ENCODE measurements around the gene C1orf52.
A peak's percentile ranks its signal among the peaks of the same experiment; 100 is the strongest.
"Not testable (repeated sequence)": the region's sequence is repeated elsewhere in the genome, so short reads cannot be mapped to it uniquely, and the experiment has no call there.

C1orf52 gene

DNA sequence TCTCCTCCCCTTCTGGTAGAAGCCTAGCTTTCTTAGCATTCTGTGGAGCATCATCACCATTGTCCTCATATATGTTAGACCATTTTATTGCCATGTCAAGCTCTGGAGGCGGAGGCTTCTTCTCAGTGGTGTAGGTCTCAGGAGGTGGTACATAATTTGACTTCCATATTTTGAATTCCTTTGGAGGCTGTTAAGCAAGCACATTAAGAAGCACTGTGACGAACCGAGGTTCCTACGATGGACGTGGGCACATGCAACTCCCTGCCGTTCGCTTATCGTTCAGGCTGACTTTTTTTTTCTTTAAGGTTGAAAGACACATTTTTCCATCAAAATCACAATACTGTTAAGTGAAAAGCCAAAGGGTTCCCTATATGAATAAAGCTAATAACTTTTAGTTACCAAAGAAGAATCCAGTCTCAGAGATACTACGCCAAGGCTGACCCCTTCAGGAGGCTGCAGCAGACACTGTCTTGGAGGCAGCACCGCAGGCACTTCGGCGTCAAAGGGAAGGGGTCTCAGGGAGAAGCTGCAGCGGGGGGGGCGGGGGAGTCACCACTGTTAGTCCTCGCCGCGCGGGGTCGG, 835 bp downstream of the C1orf52 start:
- DNase-seq (ENCODE audit: low read depth), result no peak
- TF ChIP-seq, protein P1, sequence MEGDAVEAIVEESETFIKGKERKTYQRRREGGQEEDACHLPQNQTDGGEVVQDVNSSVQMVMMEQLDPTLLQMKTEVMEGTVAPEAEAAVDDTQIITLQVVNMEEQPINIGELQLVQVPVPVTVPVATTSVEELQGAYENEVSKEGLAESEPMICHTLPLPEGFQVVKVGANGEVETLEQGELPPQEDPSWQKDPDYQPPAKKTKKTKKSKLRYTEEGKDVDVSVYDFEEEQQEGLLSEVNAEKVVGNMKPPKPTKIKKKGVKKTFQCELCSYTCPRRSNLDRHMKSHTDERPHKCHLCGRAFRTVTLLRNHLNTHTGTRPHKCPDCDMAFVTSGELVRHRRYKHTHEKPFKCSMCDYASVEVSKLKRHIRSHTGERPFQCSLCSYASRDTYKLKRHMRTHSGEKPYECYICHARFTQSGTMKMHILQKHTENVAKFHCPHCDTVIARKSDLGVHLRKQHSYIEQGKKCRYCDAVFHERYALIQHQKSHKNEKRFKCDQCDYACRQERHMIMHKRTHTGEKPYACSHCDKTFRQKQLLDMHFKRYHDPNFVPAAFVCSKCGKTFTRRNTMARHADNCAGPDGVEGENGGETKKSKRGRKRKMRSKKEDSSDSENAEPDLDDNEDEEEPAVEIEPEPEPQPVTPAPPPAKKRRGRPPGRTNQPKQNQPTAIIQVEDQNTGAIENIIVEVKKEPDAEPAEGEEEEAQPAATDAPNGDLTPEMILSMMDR (IDR thresholded peaks at IDR 0.05; ENCODE audit: control insufficient read depth, extremely low read depth, insufficient read depth), result no peak; the same call in 1 of the 2 replicates

DNA sequence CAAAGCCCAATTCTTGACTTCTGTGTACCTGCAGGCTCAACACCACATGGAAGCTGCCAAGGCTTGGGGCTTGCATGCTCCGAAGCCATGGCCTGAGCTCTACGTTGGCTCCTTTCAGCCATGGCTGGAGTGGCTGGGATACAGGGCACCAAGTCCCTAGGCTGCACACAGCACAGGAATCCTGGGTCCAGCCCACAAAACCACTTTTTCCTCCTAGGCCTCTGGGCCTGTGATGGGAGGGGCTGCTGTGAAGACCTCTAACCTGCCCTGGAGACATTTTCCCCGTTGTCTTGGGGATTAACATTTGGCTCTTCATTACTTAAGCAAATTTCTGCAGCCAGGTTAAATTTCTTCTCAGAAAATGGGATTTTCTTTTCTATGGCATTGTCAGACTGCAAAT, 10.4 kb downstream of the C1orf52 start:
- not testable (repeated sequence) for H3K4me3 ChIP-seq (ENCODE audit: low read depth, low read length); DNase-seq (ENCODE audit: low read depth)

More for the DNA sequence above, 835 bp downstream of the C1orf52 start:
- peak overlapping the region; percentile 99 for H3K4me3 ChIP-seq (ENCODE audit: low read depth, low read length)

DNA sequence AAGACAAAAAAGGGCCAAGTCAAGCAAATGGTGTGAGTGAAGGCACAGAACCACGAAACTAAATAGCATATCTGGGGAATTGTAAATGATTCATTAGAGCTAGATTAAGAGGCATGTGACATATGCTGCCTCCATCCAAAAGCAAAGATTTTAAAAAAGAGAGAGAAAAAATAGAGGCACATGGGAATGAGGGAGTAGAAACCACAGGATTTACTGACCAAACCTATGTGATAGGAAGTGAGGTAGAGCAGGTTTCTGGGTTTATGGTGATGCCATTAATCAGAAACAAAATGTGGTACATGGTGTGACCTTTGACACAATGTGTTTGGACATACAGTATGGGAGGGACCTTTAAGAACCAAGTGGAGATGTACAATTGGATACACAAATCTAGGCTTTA, 13.6 kb downstream of the C1orf52 start:
- H3K4me3 ChIP-seq (ENCODE audit: low read depth, low read length), result no peak overlapping the region
- no peak for DNase-seq (ENCODE audit: low read depth)
- TF ChIP-seq, protein P1 (IDR thresholded peaks at IDR 0.05; ENCODE audit: control insufficient read depth, extremely low read depth, insufficient read depth), result no peak

DNA sequence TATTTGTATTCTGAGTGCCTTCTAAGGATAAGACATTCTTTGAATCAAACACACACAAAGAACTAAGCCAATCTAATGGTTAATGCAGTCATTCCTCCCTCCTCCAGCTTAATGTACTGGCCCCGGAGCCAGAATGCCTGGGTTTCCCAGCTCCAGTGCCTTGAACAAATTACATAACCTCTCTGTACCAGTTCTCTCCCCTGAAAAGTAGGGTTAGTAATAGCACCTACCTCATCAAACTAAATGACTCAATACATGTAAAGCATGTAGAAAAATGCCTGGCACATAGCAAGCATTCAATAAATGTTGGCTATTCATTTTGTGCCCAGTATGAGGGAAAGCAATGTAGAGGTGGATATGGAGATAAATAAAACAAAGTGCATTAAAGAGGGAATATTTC, 14.0 kb downstream of the C1orf52 start:
- no peak overlapping the region for H3K4me3 ChIP-seq (ENCODE audit: low read depth, low read length)
- no peak for DNase-seq (ENCODE audit: low read depth)
- TF ChIP-seq, protein P1 (IDR thresholded peaks at IDR 0.05; ENCODE audit: control insufficient read depth, extremely low read depth, insufficient read depth), result no peak

DNA sequence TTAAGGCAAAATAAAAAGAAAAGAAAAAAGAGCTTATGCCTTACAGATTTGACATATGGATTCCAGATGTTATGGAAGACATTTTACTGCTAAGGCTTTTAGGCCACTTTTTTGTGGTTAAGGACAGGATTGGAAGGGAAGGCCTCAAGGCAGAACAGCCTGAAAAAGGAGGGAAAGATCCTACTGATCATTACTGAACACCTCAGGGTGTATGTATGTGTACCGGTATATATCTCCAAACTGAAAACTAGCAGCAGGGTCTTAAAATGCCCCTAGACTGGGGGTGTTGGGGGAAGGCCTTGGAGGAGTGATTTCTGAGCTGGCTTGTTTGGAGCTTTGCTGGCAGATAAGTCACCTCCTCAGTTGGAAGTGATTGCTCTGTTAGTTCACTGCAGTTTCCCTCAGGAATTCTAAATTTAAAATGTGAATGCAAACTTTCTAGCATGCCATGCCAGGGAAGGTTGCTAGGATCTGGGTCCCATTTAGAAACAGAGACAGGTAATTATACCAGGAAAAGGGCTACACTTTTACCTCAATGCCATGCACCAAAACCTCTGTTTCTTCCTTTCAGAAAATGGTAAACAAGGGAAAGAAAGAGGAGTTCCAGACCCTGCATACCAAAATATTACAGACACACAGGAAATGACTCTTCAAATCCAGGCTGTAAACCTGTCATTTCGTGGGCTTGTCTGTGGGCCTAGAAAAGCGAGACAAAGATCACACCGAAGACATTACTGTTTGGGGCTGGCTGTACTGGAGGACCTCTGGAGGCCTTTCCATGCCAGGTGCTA, 15.0 kb downstream of the C1orf52 start:
- no peak for DNase-seq (ENCODE audit: low read depth)
- H3K4me3 ChIP-seq (ENCODE audit: low read depth, low read length), result no peak overlapping the region
- TF ChIP-seq, protein P1 (IDR thresholded peaks at IDR 0.05; ENCODE audit: control insufficient read depth, extremely low read depth, insufficient read depth), result no peak

DNA sequence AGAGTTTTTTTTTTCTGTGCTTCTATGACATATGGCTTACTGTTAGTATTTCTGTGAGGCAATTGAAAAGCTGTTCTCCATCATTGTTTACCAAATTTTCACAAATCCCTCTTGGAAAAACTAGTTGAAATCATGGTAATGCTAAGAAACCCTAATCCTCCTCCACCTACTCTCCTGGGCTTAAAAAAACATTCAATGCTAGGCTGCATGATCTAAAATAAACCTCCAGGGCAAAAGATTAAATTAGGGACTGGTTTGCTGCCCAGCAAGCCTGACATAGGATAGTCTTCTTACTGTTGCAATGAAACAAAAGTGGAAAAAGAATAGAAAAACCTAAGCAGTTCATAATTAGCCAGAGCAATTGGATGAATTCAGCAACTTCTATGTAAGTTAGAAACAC, 16.1 kb downstream of the C1orf52 start:
- TF ChIP-seq, protein P1 (IDR thresholded peaks at IDR 0.05; ENCODE audit: control insufficient read depth, extremely low read depth, insufficient read depth), result no peak
- DNase-seq (ENCODE audit: low read depth), result no peak
- no peak overlapping the region for H3K4me3 ChIP-seq (ENCODE audit: low read depth, low read length)

DNA sequence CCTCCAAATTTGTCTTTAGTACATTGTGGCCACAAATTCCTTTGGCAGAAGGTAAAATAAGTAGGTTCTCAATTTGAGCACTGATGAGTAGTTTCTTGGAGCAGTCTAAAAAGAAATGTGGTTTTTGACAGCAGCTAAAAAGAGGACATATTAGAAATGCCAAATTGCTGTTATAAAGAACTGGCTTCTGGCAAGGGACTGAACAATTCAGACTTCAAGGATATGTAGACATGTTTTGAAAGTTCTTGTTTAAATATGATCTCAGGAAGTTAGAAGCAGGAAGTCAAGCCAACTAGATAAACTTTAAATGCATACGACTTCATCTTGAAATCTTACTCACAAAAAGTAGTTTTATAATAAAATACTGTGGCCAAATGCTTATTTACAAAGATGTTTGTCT, 18.8 kb downstream of the C1orf52 start:
- H3K4me3 ChIP-seq (ENCODE audit: low read depth, low read length), result no peak overlapping the region
- no peak for DNase-seq (ENCODE audit: low read depth)
- TF ChIP-seq, protein P1 (IDR thresholded peaks at IDR 0.05; ENCODE audit: control insufficient read depth, extremely low read depth, insufficient read depth), result no peak
